ENCODE data around the gene POU4F2.
"Not testable (repeated sequence)": the region's sequence is repeated elsewhere in the genome, so short reads cannot be mapped to it uniquely, and the experiment has no call there.

POU4F2 gene

DNA sequence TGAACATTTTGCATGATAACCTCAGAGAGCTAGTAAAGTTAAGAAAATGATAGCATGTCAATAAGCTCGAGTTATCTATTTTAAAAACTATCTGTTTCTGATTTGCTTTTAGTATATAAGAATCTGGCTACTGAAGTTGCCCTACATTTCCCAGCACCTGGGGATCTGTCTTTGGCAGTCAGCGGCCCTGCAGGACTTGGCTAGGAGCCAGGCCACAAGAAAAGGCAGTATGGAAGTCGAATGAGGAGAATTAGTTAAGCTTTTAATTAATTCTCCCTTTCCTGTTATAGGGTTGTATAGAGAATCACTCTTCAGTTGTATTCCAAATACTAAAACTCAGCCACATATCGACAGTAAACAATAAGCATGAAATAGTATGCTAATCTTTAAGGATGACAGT lies 22.7 kb downstream of the POU4F2 start:
- no peak for DNase-seq

DNA sequence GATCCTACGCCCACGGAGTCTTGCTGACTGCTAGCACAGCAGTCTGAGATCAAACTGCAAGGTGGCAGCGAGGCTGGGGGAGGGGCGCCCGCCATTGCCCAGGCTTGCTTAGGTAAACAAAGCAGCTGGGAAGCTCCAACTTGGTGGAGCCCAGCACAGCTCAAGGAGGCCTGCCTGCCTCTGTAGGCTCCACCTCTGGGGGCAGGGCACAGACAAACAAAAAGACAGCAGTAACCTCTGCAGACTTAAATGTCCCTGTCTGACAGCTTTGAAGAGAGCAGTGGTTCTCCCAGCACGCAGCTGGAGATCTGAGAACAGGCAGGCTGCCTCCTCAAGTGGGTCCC lies 25.2 kb downstream of the POU4F2 start:
- not testable (repeated sequence) for DNase-seq

DNA sequence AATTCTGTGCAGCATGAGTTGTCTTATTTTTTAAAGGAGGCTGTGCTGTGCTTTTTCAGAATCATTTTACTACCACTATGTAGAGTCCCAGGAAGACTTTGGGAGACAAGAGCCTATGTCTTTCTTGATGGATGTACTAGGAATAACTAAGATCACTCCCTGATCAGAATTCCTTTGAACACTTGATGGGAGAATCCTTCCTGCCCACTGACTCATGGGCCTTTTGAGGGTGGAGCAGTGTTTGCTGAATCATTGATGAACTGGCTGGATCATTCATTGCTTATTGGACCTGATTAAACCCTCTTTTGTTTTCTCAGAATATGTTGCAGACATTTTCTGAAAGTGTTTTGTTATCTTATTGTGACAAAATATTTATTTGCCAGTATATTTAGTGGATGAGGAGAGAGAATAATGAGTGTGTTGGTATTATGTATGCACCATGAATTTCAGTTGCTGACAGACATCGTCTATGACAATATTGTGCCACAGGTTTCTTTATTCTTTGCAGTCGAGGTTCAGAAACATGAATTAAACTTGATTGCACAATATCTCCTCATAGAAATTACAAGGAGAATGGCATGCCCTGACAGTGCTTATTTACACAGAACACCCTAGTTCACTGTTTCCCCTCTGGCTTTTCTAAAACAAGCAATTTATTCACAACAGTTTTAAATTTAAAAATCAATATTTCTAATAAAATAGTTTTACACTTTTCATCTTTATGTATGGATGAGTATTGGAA lies 36.3 kb downstream of the POU4F2 start:
- no peak for DNase-seq
